GM12878 (cell line): Measurements from ENCODE around the gene PKP2. TPM values are rescaled to one million over a fixed set of nuclear protein-coding genes. Genes with fewer than 3 reads are reported as not detected.

ENCODE experiments used
- ATAC-seq: fragments of 200-7000 bp; cut with Tn5 transposase; 3 replicates; pipeline ENCODE4 v1.9.1; 2020; ENCODE audit warnings: mild to moderate bottlenecking, moderate library complexity
- BruUV-seq: library from RNA; stranded (reverse); fragments of 400-500 nt; replicated peaks from 2 replicates; lab custom pipeline; 2021; lab: Mats Ljungman, UMichigan
- CTCF ChIA-PET: fragments of 300-600 bp; sonication (Branson Sonifier 250); formaldehyde crosslinking; extraction: SDS; loops from one replicate; lab custom pipeline; 2021; ENCODE audit warnings: inconsistent platforms; lab: Yijun Ruan, JAX
- POLR2A ChIA-PET: fragments of 350-600 bp; formaldehyde crosslinking; extraction: SDS; loops from one replicate; lab custom pipeline; 2021; ENCODE audit warnings: inconsistent platforms; lab: Charles Lee
- RAD21 ChIA-PET: fragments of 300-600 bp; sonication (Branson Sonifier 250); formaldehyde crosslinking; loops from one replicate; lab custom pipeline; 2023; ENCODE audit warnings: antibody characterized with exemption; ENCODE audit not compliant: unreplicated experiment; lab: Charles Lee
- SMC1A ChIA-PET: fragments of 300-600 bp; sonication (Branson Sonifier 250); formaldehyde crosslinking; loops from one replicate; lab custom pipeline; 2023; ENCODE audit not compliant: unreplicated experiment, uncharacterized antibody; lab: Charles Lee
- DNase-seq: peaks from one replicate; pipeline ENCODE4 v3.0.0-alpha.2; 2011; ENCODE audit warnings: low read depth, low spot score
- FAIRE-seq: peaks from 3 replicates; lab custom pipeline; 2011; peaks lifted over from hg19 to GRCh38; lab: Jason Lieb, UNC
- H2AFZ ChIP-seq: 2 replicates; pipeline ENCODE4 v1.6.0; 2011; ENCODE audit warnings: low read depth, low read length, control low read depth; ENCODE audit not compliant: control insufficient read depth
- H3K27ac ChIP-seq: 2 replicates; pipeline ENCODE4 v1.5.1; 2011; ENCODE audit warnings: control low read depth; ENCODE audit not compliant: control insufficient read depth, insufficient read depth
- H3K27me3 ChIP-seq, 2 experiments: replicated peaks in 1 of 2; 2 replicates each; pipeline versions ENCODE4 v1.6.0 to v1.6.1; 2011; ENCODE audit warnings: low read length in 1 of 2; ENCODE audit not compliant: control insufficient read depth in 2 of 2, insufficient read depth in 2 of 2
- H3K36me3 ChIP-seq, 2 experiments: 2 replicates each; pipeline ENCODE4 v1.5.1; 2011; ENCODE audit warnings: low read length in 1 of 2; ENCODE audit not compliant: control insufficient read depth in 2 of 2, insufficient read depth in 2 of 2
- H3K4me1 ChIP-seq: 2 replicates; pipeline ENCODE4 v1.6.1; 2011; ENCODE audit warnings: mild to moderate bottlenecking, low read length, moderate library complexity, mixed read lengths; ENCODE audit not compliant: control insufficient read depth, insufficient read depth
- H3K4me2 ChIP-seq: 2 replicates; pipeline ENCODE4 v1.6.0; 2011; ENCODE audit warnings: control low read depth; ENCODE audit not compliant: control insufficient read depth, insufficient read depth
- H3K4me3 ChIP-seq: fragments of 200-600 bp; sonication (generic); 2 replicates; pipeline ENCODE4 v1.5.1; 2016
- H3K79me2 ChIP-seq: 2 replicates; pipeline ENCODE4 v1.6.0; 2011; ENCODE audit warnings: low read length; ENCODE audit not compliant: control insufficient read depth, insufficient read depth
- H3K9ac ChIP-seq: 2 replicates; pipeline ENCODE4 v1.8.0; 2011; ENCODE audit warnings: low read length, control low read depth, mixed read lengths; ENCODE audit not compliant: control insufficient read depth, insufficient read depth
- H3K9me3 ChIP-seq: replicated peaks from 3 replicates; pipeline ENCODE4 v1.5.1; 2011; ENCODE audit warnings: mild to moderate bottlenecking, low read length; ENCODE audit not compliant: control insufficient read depth, insufficient read depth
- H4K20me1 ChIP-seq: 2 replicates; pipeline ENCODE4 v1.6.0; 2011; ENCODE audit not compliant: control insufficient read depth, insufficient read depth
- BACH1 ChIP-seq: fragments of 450-650 bp; IDR thresholded peaks from 2 replicates; pipeline ENCODE4 v1.6.1; 2017; ENCODE audit warnings: mild to moderate bottlenecking, borderline replicate concordance
- BMI1 ChIP-seq: fragments of 450-650 bp; IDR thresholded peaks from 2 replicates; pipeline ENCODE4 v1.6.1; 2016; ENCODE audit warnings: mild to moderate bottlenecking, moderate library complexity, borderline replicate concordance
- CHD4 ChIP-seq: fragments of 200-600 bp; sonication (generic); IDR thresholded peaks from 2 replicates; pipeline ENCODE4 v1.6.1; 2016; ENCODE audit warnings: mild to moderate bottlenecking
- EED ChIP-seq: sonication (generic); IDR thresholded peaks from 2 replicates; pipeline ENCODE4 v1.6.1; 2016; ENCODE audit warnings: antibody characterized with exemption, low read depth
- EZH2 ChIP-seq: IDR thresholded peaks from 2 replicates; pipeline ENCODE4 v1.6.1; 2012; ENCODE audit warnings: low read depth, mild to moderate bottlenecking, control low read depth, inconsistent platforms, low read length, borderline replicate concordance; ENCODE audit not compliant: control insufficient read depth
- IKZF2 ChIP-seq, 2 experiments: fragments of 450-650 bp; IDR thresholded peaks; 2 replicates each; pipeline ENCODE4 v1.6.1; 2017; ENCODE audit warnings: mild to moderate bottlenecking in 2 of 2, moderate library complexity in 2 of 2
- MTA3 ChIP-seq: IDR thresholded peaks from 2 replicates; pipeline ENCODE4 v1.6.1; 2012; ENCODE audit warnings: low read length, inconsistent platforms, borderline replicate concordance
- NR2C1 ChIP-seq: fragments of 450-650 bp; IDR thresholded peaks from 2 replicates; pipeline ENCODE4 v1.6.1; 2017; ENCODE audit warnings: antibody characterized with exemption, mild to moderate bottlenecking, moderate library complexity
- RAD51 ChIP-seq: fragments of 450-650 bp; IDR thresholded peaks from 2 replicates; pipeline ENCODE4 v1.6.1; 2016; ENCODE audit warnings: moderate library complexity, mild to moderate bottlenecking, inconsistent platforms
- SPI1 ChIP-seq: IDR thresholded peaks from 2 replicates; pipeline ENCODE4 v1.6.1; 2011; ENCODE audit warnings: low read depth, mild to moderate bottlenecking, low read length, moderate library complexity, borderline replicate concordance; ENCODE audit not compliant: insufficient read depth
- SUZ12 ChIP-seq: fragments of 200-600 bp; sonication (generic); IDR thresholded peaks from one replicate; pipeline ENCODE4 v1.6.1; 2018; ENCODE audit warnings: antibody characterized with exemption, mild to moderate bottlenecking; ENCODE audit not compliant: unreplicated experiment
- TARDBP ChIP-seq: IDR thresholded peaks from 2 replicates; pipeline ENCODE4 v1.6.1; 2016; ENCODE audit warnings: borderline replicate concordance
- TCF7 ChIP-seq: IDR thresholded peaks from 2 replicates; pipeline ENCODE4 v1.6.1; 2014; ENCODE audit warnings: antibody characterized with exemption, borderline replicate concordance
- ZNF274 ChIP-seq: IDR thresholded peaks from one replicate; pipeline ENCODE4 v1.8.0; 2011; ENCODE audit not compliant: insufficient read length, insufficient read depth
- WGBS: methylation state at CpG from one replicate; pipeline ENCODE4 v1.1.6; 2016; ENCODE audit warnings: low lambda C conversion rate; ENCODE audit not compliant: insufficient replicate concordance, insufficient coverage; ENCODE audit errors: missing lambda C conversion rate; 5-methylcytosine and 5-hydroxymethylcytosine counted together
- in situ Hi-C: fragments of 300-500 bp; cut with MboI; formaldehyde crosslinking; loops from 9 replicates; pipeline ENCODE4 v1.14.3; 2018; ENCODE audit warnings: mixed read lengths
- intact Hi-C: fragments of 100-400 bp; cut with micrococcal nuclease; formaldehyde crosslinking; loops from one replicate; pipeline ENCODE4 v1.14.2; 2022; ENCODE audit not compliant: unreplicated experiment
- polyA plus RNA-seq, 11 experiments: library from polyadenylated mRNA; depleted of rRNA in 4 of 11; unstranded in 6 of 11; stranded (reverse) in 5 of 11; fragments of >200 nt; fragmentation: Nextera tagmentation in 4 of 11; fragmentation: Illumina TruSeq in 1 of 11; extraction: Ambion mirVana in 4 of 11; extraction: Trizol in 1 of 11; gene quantifications; 1 replicate in 1 of 11; 2 replicates in 10 of 11; pipeline versions ENCODE4 v1.2.1 to v1.2.3, GENCODE V29; 2011 to 2016; ENCODE audit warnings: inconsistent platforms in 2 of 11, missing spikeins in 2 of 11, low read depth in 1 of 11
- total RNA-seq, 4 experiments: library from RNA; depleted of rRNA in 3 of 4; stranded (reverse); fragments of >200 nt in 3 of 4; fragmentation: Illumina TruSeq in 1 of 4; extraction: Trizol in 1 of 4; gene quantifications; 2 replicates each; pipeline versions ENCODE4 v1.2.1 to v1.2.3, GENCODE V29; 2013 to 2021
- TF ChIP-seq, protein P1 (sequence below): IDR thresholded peaks from 2 replicates; pipeline ENCODE4 v1.6.1; 2012; ENCODE audit warnings: low read depth, low read length, improper control_type of control experiment
- TF ChIP-seq, protein P2 (sequence below): fragments of 150-350 bp; IDR thresholded peaks from 2 replicates; pipeline ENCODE4 v1.6.1; 2016; ENCODE audit warnings: low read depth, low read length
- TF ChIP-seq, protein P3 (sequence below): fragments of 450-650 bp; IDR thresholded peaks from 2 replicates; pipeline ENCODE4 v1.6.1; 2018; ENCODE audit warnings: borderline replicate concordance, mild to moderate bottlenecking; ENCODE audit not compliant: partially characterized antibody

The PKP2 gene
- total and polyA plus RNA-seq, 10 of the 15 experiments (the other 5 are each of a cell fraction or from before 2014, with no cell fraction given), result 0.02 to 4.1 (median 0.07) TPM; not detected in 4

DNA sequence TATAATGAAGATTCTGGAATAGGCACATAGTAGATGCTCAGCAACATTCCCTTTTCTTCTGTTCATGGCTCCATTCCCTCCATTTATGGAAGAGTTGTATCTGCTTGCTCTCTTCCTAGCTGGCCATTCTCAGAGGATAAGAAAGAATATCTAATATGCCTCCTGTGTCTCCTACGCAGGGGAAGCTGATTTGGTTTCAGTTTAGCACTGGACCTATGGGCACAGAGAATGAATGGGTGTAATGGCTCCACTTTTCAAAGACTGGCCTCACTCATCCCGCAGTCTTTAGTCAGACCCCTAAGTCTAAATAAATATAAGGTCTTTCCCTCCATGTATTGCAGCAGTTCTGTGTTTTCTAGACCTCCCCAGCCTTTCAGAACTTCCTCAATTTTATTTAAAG is 2.0 kb downstream of the PKP2 start:
- H3K9ac ChIP-seq, result no peak overlapping the region
- no peak overlapping the region for H3K4me3 ChIP-seq
- no peak overlapping the region for H2AFZ ChIP-seq
- DNase-seq, result no peak
- no TSS peak for BruUV-seq
- intact Hi-C loops (no loop called here), in situ Hi-C loops (no loop called here)
- ChIA-PET CTCF (no interaction called here), RAD21 (no interaction called here), POLR2A (no interaction called here), SMC1A (no interaction called here)
- H3K4me1 ChIP-seq, result no peaks in the 10 kb centered on the region
- 0% methylated on average over 2 of the region's 2 CpGs for WGBS
- H3K79me2 ChIP-seq, result no peaks in the 10 kb centered on the region
- peaks cover 0 to 20% of the 10 kb centered on the region in 2 experiments for H3K27me3 ChIP-seq
- TF ChIP-seq NR2C1 (no peak), BMI1 (no peak), ZNF274 (no peak), SPI1 (no peak), TCF7 (no peak), EZH2 (no peak), MTA3 (no peak), BACH1 (no peak), EED (no peak), RAD51 (no peak), TARDBP (no peak), IKZF2 (IDR thresholded peaks at IDR 0.05) (no peak), SUZ12 (no peak), CHD4 (no peak)
- TF ChIP-seq, protein P1, sequence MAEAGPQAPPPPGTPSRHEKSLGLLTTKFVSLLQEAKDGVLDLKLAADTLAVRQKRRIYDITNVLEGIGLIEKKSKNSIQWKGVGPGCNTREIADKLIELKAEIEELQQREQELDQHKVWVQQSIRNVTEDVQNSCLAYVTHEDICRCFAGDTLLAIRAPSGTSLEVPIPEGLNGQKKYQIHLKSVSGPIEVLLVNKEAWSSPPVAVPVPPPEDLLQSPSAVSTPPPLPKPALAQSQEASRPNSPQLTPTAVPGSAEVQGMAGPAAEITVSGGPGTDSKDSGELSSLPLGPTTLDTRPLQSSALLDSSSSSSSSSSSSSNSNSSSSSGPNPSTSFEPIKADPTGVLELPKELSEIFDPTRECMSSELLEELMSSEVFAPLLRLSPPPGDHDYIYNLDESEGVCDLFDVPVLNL, result no peak
- TF ChIP-seq, protein P2, sequence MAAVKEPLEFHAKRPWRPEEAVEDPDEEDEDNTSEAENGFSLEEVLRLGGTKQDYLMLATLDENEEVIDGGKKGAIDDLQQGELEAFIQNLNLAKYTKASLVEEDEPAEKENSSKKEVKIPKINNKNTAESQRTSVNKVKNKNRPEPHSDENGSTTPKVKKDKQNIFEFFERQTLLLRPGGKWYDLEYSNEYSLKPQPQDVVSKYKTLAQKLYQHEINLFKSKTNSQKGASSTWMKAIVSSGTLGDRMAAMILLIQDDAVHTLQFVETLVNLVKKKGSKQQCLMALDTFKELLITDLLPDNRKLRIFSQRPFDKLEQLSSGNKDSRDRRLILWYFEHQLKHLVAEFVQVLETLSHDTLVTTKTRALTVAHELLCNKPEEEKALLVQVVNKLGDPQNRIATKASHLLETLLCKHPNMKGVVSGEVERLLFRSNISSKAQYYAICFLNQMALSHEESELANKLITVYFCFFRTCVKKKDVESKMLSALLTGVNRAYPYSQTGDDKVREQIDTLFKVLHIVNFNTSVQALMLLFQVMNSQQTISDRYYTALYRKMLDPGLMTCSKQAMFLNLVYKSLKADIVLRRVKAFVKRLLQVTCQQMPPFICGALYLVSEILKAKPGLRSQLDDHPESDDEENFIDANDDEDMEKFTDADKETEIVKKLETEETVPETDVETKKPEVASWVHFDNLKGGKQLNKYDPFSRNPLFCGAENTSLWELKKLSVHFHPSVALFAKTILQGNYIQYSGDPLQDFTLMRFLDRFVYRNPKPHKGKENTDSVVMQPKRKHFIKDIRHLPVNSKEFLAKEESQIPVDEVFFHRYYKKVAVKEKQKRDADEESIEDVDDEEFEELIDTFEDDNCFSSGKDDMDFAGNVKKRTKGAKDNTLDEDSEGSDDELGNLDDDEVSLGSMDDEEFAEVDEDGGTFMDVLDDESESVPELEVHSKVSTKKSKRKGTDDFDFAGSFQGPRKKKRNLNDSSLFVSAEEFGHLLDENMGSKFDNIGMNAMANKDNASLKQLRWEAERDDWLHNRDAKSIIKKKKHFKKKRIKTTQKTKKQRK, result no peak
- TF ChIP-seq, protein P3, sequence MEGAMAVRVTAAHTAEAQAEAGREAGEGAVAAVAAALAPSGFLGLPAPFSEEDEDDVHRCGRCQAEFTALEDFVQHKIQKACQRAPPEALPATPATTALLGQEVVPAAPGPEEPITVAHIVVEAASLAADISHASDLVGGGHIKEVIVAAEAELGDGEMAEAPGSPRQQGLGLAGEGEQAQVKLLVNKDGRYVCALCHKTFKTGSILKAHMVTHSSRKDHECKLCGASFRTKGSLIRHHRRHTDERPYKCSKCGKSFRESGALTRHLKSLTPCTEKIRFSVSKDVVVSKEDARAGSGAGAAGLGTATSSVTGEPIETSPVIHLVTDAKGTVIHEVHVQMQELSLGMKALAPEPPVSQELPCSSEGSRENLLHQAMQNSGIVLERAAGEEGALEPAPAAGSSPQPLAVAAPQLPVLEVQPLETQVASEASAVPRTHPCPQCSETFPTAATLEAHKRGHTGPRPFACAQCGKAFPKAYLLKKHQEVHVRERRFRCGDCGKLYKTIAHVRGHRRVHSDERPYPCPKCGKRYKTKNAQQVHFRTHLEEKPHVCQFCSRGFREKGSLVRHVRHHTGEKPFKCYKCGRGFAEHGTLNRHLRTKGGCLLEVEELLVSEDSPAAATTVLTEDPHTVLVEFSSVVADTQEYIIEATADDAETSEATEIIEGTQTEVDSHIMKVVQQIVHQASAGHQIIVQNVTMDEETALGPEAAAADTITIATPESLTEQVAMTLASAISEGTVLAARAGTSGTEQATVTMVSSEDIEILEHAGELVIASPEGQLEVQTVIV, result no peak
- H3K36me3 ChIP-seq, result no peaks in the 10 kb centered on the region
- H3K9me3 ChIP-seq, result no peaks in the 10 kb centered on the region
- no peaks in the 10 kb centered on the region for H4K20me1 ChIP-seq
- no peak for ATAC-seq
- FAIRE-seq, result no peak
- H3K27ac ChIP-seq, result no peak overlapping the region
- H3K4me2 ChIP-seq, result no peak overlapping the region
